K562 (cell line): ENCODE data around the gene LCLAT1. TPM values are rescaled to one million over a fixed set of nuclear protein-coding genes. Genes with fewer than 3 reads are reported as not detected.

ENCODE experiments used
- ATAC-seq: fragments of 200-7000 bp; cut with Tn5 transposase; 3 replicates; pipeline ENCODE4 v1.9.1; 2020; ENCODE audit warnings: moderate library complexity
- BruUV-seq: library from RNA; stranded (reverse); fragments of 400-500 nt; replicated peaks from 2 replicates; lab custom pipeline; 2021; lab: Mats Ljungman, UMichigan
- CTCF ChIA-PET: fragments of 300-600 bp; formaldehyde crosslinking; extraction: SDS; loops from one replicate; lab custom pipeline; 2021; ENCODE audit warnings: low intra/inter-chr PET ratio; lab: Yijun Ruan, JAX
- POLR2A ChIA-PET: fragments of 300-600, 350-650 bp; sonication (Branson Sonifier 250); formaldehyde crosslinking; extraction: SDS; loops from one replicate; lab custom pipeline; 2021; ENCODE audit warnings: antibody characterized with exemption, inconsistent platforms; lab: Yijun Ruan, JAX
- DNase-seq, 4 experiments: peaks; one replicate each; pipeline versions ENCODE4 v3.0.0 to v3.0.0-alpha.2; 2011 to 2018; ENCODE audit warnings: low spot score in 3 of 4, mixed read lengths in 3 of 4; ENCODE audit errors: extremely low read depth in 1 of 4
- FAIRE-seq: peaks from 2 replicates; lab custom pipeline; 2011; peaks lifted over from hg19 to GRCh38; lab: Jason Lieb, UNC
- H2AFZ ChIP-seq: 2 replicates; pipeline ENCODE4 v1.6.0; 2011; ENCODE audit warnings: low read depth, low read length, control low read depth, inconsistent platforms
- H3K27ac ChIP-seq: fragments of 200-600 bp; 3 replicates; pipeline ENCODE4 v1.8.0; 2011; ENCODE audit warnings: low read depth, mild to moderate bottlenecking, control low read depth, inconsistent platforms, low read length, moderate library complexity, mixed read lengths; ENCODE audit errors: extremely low read depth
- H3K27me3 ChIP-seq, 2 experiments: fragments of 300-600 bp in 1 of 2; 2 replicates in 1 of 2; 3 replicates in 1 of 2; pipeline versions ENCODE4 v1.6.0 to v1.8.0; 2011; ENCODE audit warnings: inconsistent platforms in 2 of 2, low read length in 2 of 2, mild to moderate bottlenecking in 1 of 2, mixed read lengths in 1 of 2, moderate library complexity in 1 of 2; ENCODE audit not compliant: control insufficient read depth in 2 of 2, insufficient read depth in 2 of 2
- H3K36me3 ChIP-seq: fragments of 300-600 bp; 3 replicates; pipeline ENCODE4 v1.8.0; 2011; ENCODE audit warnings: mild to moderate bottlenecking, low read length, inconsistent platforms; ENCODE audit not compliant: control insufficient read depth, insufficient read depth
- H3K4me1 ChIP-seq, 2 experiments: fragments of 200-600 bp in 1 of 2; replicated peaks in 1 of 2; 2 replicates in 1 of 2; 3 replicates in 1 of 2; pipeline versions ENCODE4 v1.5.1 to v1.8.0; 2011; ENCODE audit warnings: inconsistent platforms in 2 of 2, low read length in 2 of 2, mild to moderate bottlenecking in 1 of 2, mixed read lengths in 1 of 2, moderate library complexity in 1 of 2; ENCODE audit not compliant: control insufficient read depth in 2 of 2, insufficient read depth in 2 of 2
- H3K4me2 ChIP-seq: 2 replicates; pipeline ENCODE4 v1.6.1; 2011; ENCODE audit warnings: low read length, control low read depth, inconsistent platforms, mixed read lengths; ENCODE audit not compliant: insufficient read depth
- H3K4me3 ChIP-seq: fragments of 200-600 bp; sonication (generic), shearing (Covaris generic); 2 replicates; pipeline ENCODE4 v1.5.1; 2016; ENCODE audit warnings: control low read depth, inconsistent platforms
- H3K79me2 ChIP-seq: fragments of 200-600 bp; 3 replicates; pipeline ENCODE4 v1.8.0; 2011; ENCODE audit warnings: low read length, inconsistent platforms; ENCODE audit not compliant: control insufficient read depth, insufficient read depth
- H3K9ac ChIP-seq, 2 experiments: 2 replicates each; pipeline versions ENCODE4 v1.6.0 to v1.6.1; 2011; ENCODE audit warnings: low read depth in 2 of 2, low read length in 2 of 2, control low read depth in 1 of 2, inconsistent platforms in 1 of 2, mild to moderate bottlenecking in 1 of 2, mixed read lengths in 1 of 2; ENCODE audit not compliant: insufficient read depth in 1 of 2
- H3K9me1 ChIP-seq: one replicate; pipeline ENCODE4 v1.6.0; 2011; ENCODE audit warnings: inconsistent platforms, mild to moderate bottlenecking, low read length, moderate library complexity; ENCODE audit not compliant: control insufficient read depth, insufficient read depth
- H3K9me3 ChIP-seq: replicated peaks from 2 replicates; pipeline ENCODE4 v1.5.1; 2011; ENCODE audit warnings: low read depth, low read length, inconsistent platforms; ENCODE audit not compliant: control insufficient read depth, insufficient read depth
- H4K20me1 ChIP-seq: replicated peaks from 2 replicates; pipeline ENCODE4 v1.6.1; 2011; ENCODE audit warnings: low read length, inconsistent platforms, mixed read lengths; ENCODE audit not compliant: control insufficient read depth, insufficient read depth
- ATF7 ChIP-seq: fragments of 450-650 bp; IDR thresholded peaks from 2 replicates; pipeline ENCODE4 v1.7.1; 2014; ENCODE audit warnings: mild to moderate bottlenecking, moderate library complexity
- CBX5 ChIP-seq: IDR thresholded peaks from 2 replicates; pipeline ENCODE4 v1.6.1; 2014; ENCODE audit warnings: low read depth, borderline replicate concordance
- DNMT1 ChIP-seq: fragments of 450-650 bp; IDR thresholded peaks from 2 replicates; pipeline ENCODE4 v1.6.1; 2016; ENCODE audit warnings: antibody characterized with exemption, mild to moderate bottlenecking
- NONO ChIP-seq, 2 experiments: fragments of 200-400 bp in 1 of 2; fragments of 450-650 bp in 1 of 2; formaldehyde crosslinking in 1 of 2; IDR thresholded peaks; 2 replicates each; pipeline ENCODE4 v1.6.1; 2017; ENCODE audit warnings: low read depth in 2 of 2, mild to moderate bottlenecking in 2 of 2, moderate library complexity in 2 of 2, low read length in 1 of 2
- ZNF165 ChIP-seq: fragments of 250-450 bp; sonication (Bioruptor Pico); IDR thresholded peaks from 2 replicates; pipeline ENCODE4 v1.4.0; 2020; ENCODE audit warnings: borderline replicate concordance
- ZNF507 ChIP-seq: conservative IDR thresholded peaks from 2 replicates; pipeline ENCODE4 v1.6.1; 2017; ENCODE audit warnings: missing genetic modification characterization, missing compliant biosample characterization
- ZNF79 ChIP-seq: fragments of 250-450 bp; sonication (Bioruptor Pico); IDR thresholded peaks from 2 replicates; pipeline ENCODE4 v1.4.0; 2020; ENCODE audit warnings: low read depth, mild to moderate bottlenecking, moderate library complexity
- WGBS: fragments of 100-300 bp; shearing (Covaris generic); methylation state at CpG from one replicate; pipeline ENCODE4 v1.1.6; 2016; ENCODE audit warnings: low coverage, mixed read lengths; ENCODE audit not compliant: insufficient coverage; ENCODE audit errors: missing lambda C conversion rate; 5-methylcytosine and 5-hydroxymethylcytosine counted together
- in situ Hi-C: fragments of 300-500 bp; cut with MboI; formaldehyde crosslinking; loops from 4 replicates; pipeline ENCODE4 v1.15.0; 2018; ENCODE audit warnings: inconsistent platforms, mixed read lengths
- intact Hi-C: fragments of 100-400 bp; cut with micrococcal nuclease; formaldehyde crosslinking; loops from 2 replicates; pipeline ENCODE4 v1.14.2; 2022
- polyA plus RNA-seq, 8 experiments: library from polyadenylated mRNA; depleted of rRNA in 4 of 8; stranded (reverse) in 5 of 8; unstranded in 3 of 8; fragments of >200 nt; fragmentation: Nextera tagmentation in 2 of 8; fragmentation: Illumina TruSeq in 1 of 8; extraction: Ambion mirVana in 2 of 8; extraction: Trizol in 1 of 8; gene quantifications; 2 replicates each; pipeline versions ENCODE4 v1.2.1 to v1.2.3, GENCODE V29; 2011 to 2014; ENCODE audit warnings: inconsistent platforms in 1 of 8, missing spikeins in 1 of 8
- total RNA-seq, 7 experiments: library from RNA; depleted of rRNA in 6 of 7; stranded (reverse); fragments of >200 nt in 6 of 7; fragmentation: Illumina TruSeq in 2 of 7; extraction: Trizol in 2 of 7; gene quantifications; 2 replicates each; pipeline versions ENCODE4 v1.2.1 to v1.2.3, GENCODE V29; 2011 to 2021; ENCODE audit warnings: low replicate concordance in 1 of 7
- TF ChIP-seq, protein P1 (sequence below), 2 experiments: IDR thresholded peaks; 2 replicates each; pipeline ENCODE4 v1.6.1; 2012; ENCODE audit warnings: improper control_type of control experiment in 2 of 2, low read depth in 2 of 2, low read length in 2 of 2, borderline replicate concordance in 1 of 2
- TF ChIP-seq, protein P2 (sequence below): fragments of 450-650 bp; IDR thresholded peaks from 2 replicates; pipeline ENCODE4 v1.6.1; 2016; ENCODE audit warnings: mild to moderate bottlenecking, moderate library complexity

The LCLAT1 gene
- total and polyA plus RNA-seq, 9 of the 15 experiments (the other 6 are each of a cell fraction or from before 2014, with no cell fraction given): 8.9 to 63.3 (median 25.4) TPM

- ATAC-seq (peak; percentile 42; the same call in 1 of the 3 replicates), DNase-seq (no peak), FAIRE-seq (no peak)
- CTCF ChIA-PET: no interaction called here
- H2AFZ ChIP-seq: no peak overlapping the region
- intact Hi-C loops (no loop called here), in situ Hi-C loops (no loop called here)
- POLR2A ChIA-PET: interaction anchor here (0.5 to 1.0 kb wide), 2 partner anchors 9 to 412 kb away, joined by 3 to 5 read pairs; no protein-coding TSS in a partner anchor
- H3K27ac ChIP-seq: no peak overlapping the region
- 10% methylated on average over 5 of the region's 5 CpGs for WGBS
- H3K4me1 ChIP-seq: peaks cover 0 to 2% of the 10 kb centered on the region in 2 experiments; a peak in 1 of 5 replicates
- no peak overlapping the region for H3K9ac ChIP-seq
- no peaks in the 10 kb centered on the region for H3K79me2 ChIP-seq
- H3K4me3 ChIP-seq: no peak overlapping the region
- H3K27me3 ChIP-seq: peaks cover 9 to 41% of the 10 kb centered on the region in 2 experiments
- H3K36me3 ChIP-seq: no peaks in the 10 kb centered on the region
- BruUV-seq: no TSS peak
- H4K20me1 ChIP-seq: no peaks in the 10 kb centered on the region
- H3K4me2 ChIP-seq: no peak overlapping the region
- no peaks in the 10 kb centered on the region for H3K9me1 ChIP-seq
- H3K9me3 ChIP-seq: no peaks in the 10 kb centered on the region
- TF ChIP-seq CBX5 (no peak), NONO (IDR thresholded peaks at IDR 0.05; ENCODE audit: low read depth in 2 of 2, low read length in 1 of 2) (no peak), DNMT1 (no peak), ATF7 (no peak), ZNF507 (tag) (no peak), ZNF79 (CRISPR knock-in tag) (no peak), ZNF165 (no peak)
- TF ChIP-seq, protein P1, sequence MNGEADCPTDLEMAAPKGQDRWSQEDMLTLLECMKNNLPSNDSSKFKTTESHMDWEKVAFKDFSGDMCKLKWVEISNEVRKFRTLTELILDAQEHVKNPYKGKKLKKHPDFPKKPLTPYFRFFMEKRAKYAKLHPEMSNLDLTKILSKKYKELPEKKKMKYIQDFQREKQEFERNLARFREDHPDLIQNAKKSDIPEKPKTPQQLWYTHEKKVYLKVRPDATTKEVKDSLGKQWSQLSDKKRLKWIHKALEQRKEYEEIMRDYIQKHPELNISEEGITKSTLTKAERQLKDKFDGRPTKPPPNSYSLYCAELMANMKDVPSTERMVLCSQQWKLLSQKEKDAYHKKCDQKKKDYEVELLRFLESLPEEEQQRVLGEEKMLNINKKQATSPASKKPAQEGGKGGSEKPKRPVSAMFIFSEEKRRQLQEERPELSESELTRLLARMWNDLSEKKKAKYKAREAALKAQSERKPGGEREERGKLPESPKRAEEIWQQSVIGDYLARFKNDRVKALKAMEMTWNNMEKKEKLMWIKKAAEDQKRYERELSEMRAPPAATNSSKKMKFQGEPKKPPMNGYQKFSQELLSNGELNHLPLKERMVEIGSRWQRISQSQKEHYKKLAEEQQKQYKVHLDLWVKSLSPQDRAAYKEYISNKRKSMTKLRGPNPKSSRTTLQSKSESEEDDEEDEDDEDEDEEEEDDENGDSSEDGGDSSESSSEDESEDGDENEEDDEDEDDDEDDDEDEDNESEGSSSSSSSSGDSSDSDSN (IDR thresholded peaks at IDR 0.05; ENCODE audit: borderline replicate concordance in 1 of 2, low read depth in 2 of 2, low read length in 2 of 2): no peak
- TF ChIP-seq, protein P2, sequence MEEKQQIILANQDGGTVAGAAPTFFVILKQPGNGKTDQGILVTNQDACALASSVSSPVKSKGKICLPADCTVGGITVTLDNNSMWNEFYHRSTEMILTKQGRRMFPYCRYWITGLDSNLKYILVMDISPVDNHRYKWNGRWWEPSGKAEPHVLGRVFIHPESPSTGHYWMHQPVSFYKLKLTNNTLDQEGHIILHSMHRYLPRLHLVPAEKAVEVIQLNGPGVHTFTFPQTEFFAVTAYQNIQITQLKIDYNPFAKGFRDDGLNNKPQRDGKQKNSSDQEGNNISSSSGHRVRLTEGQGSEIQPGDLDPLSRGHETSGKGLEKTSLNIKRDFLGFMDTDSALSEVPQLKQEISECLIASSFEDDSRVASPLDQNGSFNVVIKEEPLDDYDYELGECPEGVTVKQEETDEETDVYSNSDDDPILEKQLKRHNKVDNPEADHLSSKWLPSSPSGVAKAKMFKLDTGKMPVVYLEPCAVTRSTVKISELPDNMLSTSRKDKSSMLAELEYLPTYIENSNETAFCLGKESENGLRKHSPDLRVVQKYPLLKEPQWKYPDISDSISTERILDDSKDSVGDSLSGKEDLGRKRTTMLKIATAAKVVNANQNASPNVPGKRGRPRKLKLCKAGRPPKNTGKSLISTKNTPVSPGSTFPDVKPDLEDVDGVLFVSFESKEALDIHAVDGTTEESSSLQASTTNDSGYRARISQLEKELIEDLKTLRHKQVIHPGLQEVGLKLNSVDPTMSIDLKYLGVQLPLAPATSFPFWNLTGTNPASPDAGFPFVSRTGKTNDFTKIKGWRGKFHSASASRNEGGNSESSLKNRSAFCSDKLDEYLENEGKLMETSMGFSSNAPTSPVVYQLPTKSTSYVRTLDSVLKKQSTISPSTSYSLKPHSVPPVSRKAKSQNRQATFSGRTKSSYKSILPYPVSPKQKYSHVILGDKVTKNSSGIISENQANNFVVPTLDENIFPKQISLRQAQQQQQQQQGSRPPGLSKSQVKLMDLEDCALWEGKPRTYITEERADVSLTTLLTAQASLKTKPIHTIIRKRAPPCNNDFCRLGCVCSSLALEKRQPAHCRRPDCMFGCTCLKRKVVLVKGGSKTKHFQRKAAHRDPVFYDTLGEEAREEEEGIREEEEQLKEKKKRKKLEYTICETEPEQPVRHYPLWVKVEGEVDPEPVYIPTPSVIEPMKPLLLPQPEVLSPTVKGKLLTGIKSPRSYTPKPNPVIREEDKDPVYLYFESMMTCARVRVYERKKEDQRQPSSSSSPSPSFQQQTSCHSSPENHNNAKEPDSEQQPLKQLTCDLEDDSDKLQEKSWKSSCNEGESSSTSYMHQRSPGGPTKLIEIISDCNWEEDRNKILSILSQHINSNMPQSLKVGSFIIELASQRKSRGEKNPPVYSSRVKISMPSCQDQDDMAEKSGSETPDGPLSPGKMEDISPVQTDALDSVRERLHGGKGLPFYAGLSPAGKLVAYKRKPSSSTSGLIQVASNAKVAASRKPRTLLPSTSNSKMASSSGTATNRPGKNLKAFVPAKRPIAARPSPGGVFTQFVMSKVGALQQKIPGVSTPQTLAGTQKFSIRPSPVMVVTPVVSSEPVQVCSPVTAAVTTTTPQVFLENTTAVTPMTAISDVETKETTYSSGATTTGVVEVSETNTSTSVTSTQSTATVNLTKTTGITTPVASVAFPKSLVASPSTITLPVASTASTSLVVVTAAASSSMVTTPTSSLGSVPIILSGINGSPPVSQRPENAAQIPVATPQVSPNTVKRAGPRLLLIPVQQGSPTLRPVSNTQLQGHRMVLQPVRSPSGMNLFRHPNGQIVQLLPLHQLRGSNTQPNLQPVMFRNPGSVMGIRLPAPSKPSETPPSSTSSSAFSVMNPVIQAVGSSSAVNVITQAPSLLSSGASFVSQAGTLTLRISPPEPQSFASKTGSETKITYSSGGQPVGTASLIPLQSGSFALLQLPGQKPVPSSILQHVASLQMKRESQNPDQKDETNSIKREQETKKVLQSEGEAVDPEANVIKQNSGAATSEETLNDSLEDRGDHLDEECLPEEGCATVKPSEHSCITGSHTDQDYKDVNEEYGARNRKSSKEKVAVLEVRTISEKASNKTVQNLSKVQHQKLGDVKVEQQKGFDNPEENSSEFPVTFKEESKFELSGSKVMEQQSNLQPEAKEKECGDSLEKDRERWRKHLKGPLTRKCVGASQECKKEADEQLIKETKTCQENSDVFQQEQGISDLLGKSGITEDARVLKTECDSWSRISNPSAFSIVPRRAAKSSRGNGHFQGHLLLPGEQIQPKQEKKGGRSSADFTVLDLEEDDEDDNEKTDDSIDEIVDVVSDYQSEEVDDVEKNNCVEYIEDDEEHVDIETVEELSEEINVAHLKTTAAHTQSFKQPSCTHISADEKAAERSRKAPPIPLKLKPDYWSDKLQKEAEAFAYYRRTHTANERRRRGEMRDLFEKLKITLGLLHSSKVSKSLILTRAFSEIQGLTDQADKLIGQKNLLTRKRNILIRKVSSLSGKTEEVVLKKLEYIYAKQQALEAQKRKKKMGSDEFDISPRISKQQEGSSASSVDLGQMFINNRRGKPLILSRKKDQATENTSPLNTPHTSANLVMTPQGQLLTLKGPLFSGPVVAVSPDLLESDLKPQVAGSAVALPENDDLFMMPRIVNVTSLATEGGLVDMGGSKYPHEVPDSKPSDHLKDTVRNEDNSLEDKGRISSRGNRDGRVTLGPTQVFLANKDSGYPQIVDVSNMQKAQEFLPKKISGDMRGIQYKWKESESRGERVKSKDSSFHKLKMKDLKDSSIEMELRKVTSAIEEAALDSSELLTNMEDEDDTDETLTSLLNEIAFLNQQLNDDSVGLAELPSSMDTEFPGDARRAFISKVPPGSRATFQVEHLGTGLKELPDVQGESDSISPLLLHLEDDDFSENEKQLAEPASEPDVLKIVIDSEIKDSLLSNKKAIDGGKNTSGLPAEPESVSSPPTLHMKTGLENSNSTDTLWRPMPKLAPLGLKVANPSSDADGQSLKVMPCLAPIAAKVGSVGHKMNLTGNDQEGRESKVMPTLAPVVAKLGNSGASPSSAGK: no peak
These were observed 230.9 kb downstream of the LCLAT1 start for GRCh38 chr2:30677861-30678385.
